Adrenal gland (tissue), 5 donors: ENCODE data around the gene CPNE4.

Experiments
- POLR2A ChIP-seq, 2 donors: fragments of 450-650 bp; IDR thresholded peaks; one replicate each; pipeline ENCODE4 v1.6.1; 2017; ENCODE audit warnings: antibody characterized with exemption in 2 of 2, mild to moderate bottlenecking in 2 of 2, moderate library complexity in 1 of 2
- TF ChIP-seq, protein P1 (sequence below), 6 experiments: fragments of 450-650 bp in 4 of 6; fragments of 200-600 bp in 2 of 6; sonication (generic) in 1 of 6; IDR thresholded peaks; 1 replicate in 5 of 6; 2 replicates in 1 of 6; pipeline versions ENCODE4 v1.5.1 to v1.8.0; 2016 to 2021; ENCODE audit warnings: antibody characterized with exemption in 6 of 6, mild to moderate bottlenecking in 2 of 6, moderate library complexity in 1 of 6
- donor health status: DM: no; HTN: no; CAD: no.

DNA sequence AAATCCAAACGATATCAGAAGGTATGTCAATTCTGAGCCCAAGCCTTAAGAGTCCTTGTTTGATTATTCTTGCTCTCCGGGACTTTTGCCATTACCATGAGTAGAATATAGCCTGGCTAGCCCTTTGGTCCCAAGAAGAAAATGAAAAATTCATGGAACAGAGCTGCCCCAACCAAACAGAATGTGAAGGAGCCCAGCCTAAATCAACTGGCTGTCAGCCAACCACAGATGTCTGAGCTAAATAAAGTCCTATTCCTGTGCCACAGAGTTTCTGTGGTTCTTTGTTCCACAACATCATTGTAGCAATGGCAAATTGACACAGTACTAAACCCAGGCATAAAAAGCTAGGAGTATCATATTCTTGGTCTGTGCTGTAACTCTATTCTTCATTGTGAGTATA is 185.2 kb downstream of the CPNE4 start:
- TF ChIP-seq, protein P1, sequence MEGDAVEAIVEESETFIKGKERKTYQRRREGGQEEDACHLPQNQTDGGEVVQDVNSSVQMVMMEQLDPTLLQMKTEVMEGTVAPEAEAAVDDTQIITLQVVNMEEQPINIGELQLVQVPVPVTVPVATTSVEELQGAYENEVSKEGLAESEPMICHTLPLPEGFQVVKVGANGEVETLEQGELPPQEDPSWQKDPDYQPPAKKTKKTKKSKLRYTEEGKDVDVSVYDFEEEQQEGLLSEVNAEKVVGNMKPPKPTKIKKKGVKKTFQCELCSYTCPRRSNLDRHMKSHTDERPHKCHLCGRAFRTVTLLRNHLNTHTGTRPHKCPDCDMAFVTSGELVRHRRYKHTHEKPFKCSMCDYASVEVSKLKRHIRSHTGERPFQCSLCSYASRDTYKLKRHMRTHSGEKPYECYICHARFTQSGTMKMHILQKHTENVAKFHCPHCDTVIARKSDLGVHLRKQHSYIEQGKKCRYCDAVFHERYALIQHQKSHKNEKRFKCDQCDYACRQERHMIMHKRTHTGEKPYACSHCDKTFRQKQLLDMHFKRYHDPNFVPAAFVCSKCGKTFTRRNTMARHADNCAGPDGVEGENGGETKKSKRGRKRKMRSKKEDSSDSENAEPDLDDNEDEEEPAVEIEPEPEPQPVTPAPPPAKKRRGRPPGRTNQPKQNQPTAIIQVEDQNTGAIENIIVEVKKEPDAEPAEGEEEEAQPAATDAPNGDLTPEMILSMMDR (IDR thresholded peaks at IDR 0.05), result no peak
- no peak for TF ChIP-seq POLR2A (IDR thresholded peaks at IDR 0.05)
